GM23338 (cell line): Measurements from ENCODE around the gene ZNF268. TPM values are rescaled to one million over a fixed set of nuclear protein-coding genes. Genes with fewer than 3 reads are reported as not detected.

ENCODE experiments used
- ATAC-seq: fragments of 200-7000 bp; cut with Tn5 transposase; 3 replicates; pipeline ENCODE4 v1.9.1; 2020
- DNase-seq: peaks from one replicate; pipeline ENCODE4 v3.0.0-alpha.2; 2015; ENCODE audit warnings: low spot score
- H2AFZ ChIP-seq: fragments of 200-600 bp; sonication (generic); 2 replicates; pipeline ENCODE4 v1.8.0; 2016; ENCODE audit warnings: antibody characterized with exemption, mild to moderate bottlenecking, moderate library complexity
- H3F3A ChIP-seq: fragments of 200-600 bp; sonication (generic); replicated peaks from 2 replicates; pipeline ENCODE4 v1.8.0; 2017; ENCODE audit warnings: antibody characterized with exemption, mixed run types, low read depth
- H3K27ac ChIP-seq: fragments of 200-600 bp; sonication (generic); 2 replicates; pipeline ENCODE4 v1.6.1; 2016; ENCODE audit warnings: low read depth
- H3K27me3 ChIP-seq: fragments of 200-600 bp; sonication (generic); 2 replicates; pipeline ENCODE4 v1.8.0; 2016; ENCODE audit warnings: mild to moderate bottlenecking, mixed run types, moderate library complexity; ENCODE audit not compliant: insufficient read depth
- H3K36me3 ChIP-seq: fragments of 200-600 bp; sonication (generic); 2 replicates; pipeline ENCODE4 v1.8.0; 2016; ENCODE audit warnings: mild to moderate bottlenecking; ENCODE audit not compliant: insufficient read depth
- H3K4me1 ChIP-seq: fragments of 200-600 bp; sonication (generic); 2 replicates; pipeline ENCODE4 v1.8.0; 2016; ENCODE audit warnings: mild to moderate bottlenecking, moderate library complexity; ENCODE audit not compliant: insufficient read depth
- H3K4me2 ChIP-seq: fragments of 200-600 bp; sonication (generic); 2 replicates; pipeline ENCODE4 v1.7.1; 2017; ENCODE audit warnings: mixed run types
- H3K4me3 ChIP-seq: fragments of 200-600 bp; sonication (generic); 2 replicates; pipeline ENCODE4 v1.6.1; 2016; ENCODE audit warnings: mixed run types
- H3K79me2 ChIP-seq: fragments of 200-600 bp; sonication (generic); replicated peaks from 2 replicates; pipeline ENCODE4 v1.8.0; 2017; ENCODE audit warnings: mild to moderate bottlenecking; ENCODE audit not compliant: insufficient read depth
- H3K9me2 ChIP-seq: fragments of 200-600 bp; sonication (generic); 2 replicates; pipeline ENCODE4 v1.8.0; 2017; ENCODE audit not compliant: insufficient read depth
- H4K20me1 ChIP-seq: fragments of 200-600 bp; sonication (generic); replicated peaks from 2 replicates; pipeline ENCODE4 v1.8.0; 2017; ENCODE audit warnings: mild to moderate bottlenecking; ENCODE audit not compliant: insufficient read depth
- H3K27ac Mint-ChIP-seq: 2 replicates; pipeline ENCODE4 v1.8.0; 2020; ENCODE audit warnings: inconsistent platforms, mild to moderate bottlenecking, moderate library complexity, mixed read lengths
- H3K27me3 Mint-ChIP-seq: 3 replicates; pipeline ENCODE4 v1.8.0; 2022; ENCODE audit warnings: low read depth, mild to moderate bottlenecking, moderate library complexity, mixed read lengths, inconsistent platforms; ENCODE audit not compliant: insufficient read depth, poor library complexity
- H3K36me3 Mint-ChIP-seq: 3 replicates; pipeline ENCODE4 v1.8.0; 2021; ENCODE audit warnings: low read depth, mild to moderate bottlenecking, inconsistent platforms, moderate library complexity, mixed read lengths
- H3K4me1 Mint-ChIP-seq: 3 replicates; pipeline ENCODE4 v1.8.0; 2020; ENCODE audit warnings: mild to moderate bottlenecking, inconsistent platforms, mixed read lengths
- H3K4me3 Mint-ChIP-seq: 3 replicates; pipeline ENCODE4 v1.8.0; 2021; ENCODE audit warnings: moderate library complexity, mild to moderate bottlenecking, inconsistent platforms, mixed read lengths
- H3K9me3 Mint-ChIP-seq: 3 replicates; pipeline ENCODE4 v1.8.0; 2020; ENCODE audit warnings: moderate library complexity, mild to moderate bottlenecking, inconsistent platforms, mixed read lengths
- EZH2 ChIP-seq: fragments of 200-600 bp; sonication (generic); IDR thresholded peaks from one replicate; pipeline ENCODE4 v1.8.0; 2017; ENCODE audit warnings: antibody characterized with exemption, mild to moderate bottlenecking, low read depth; ENCODE audit not compliant: unreplicated experiment
- EZH2phosphoT487 ChIP-seq: fragments of 200-600 bp; sonication (generic); IDR thresholded peaks from one replicate; pipeline ENCODE4 v1.8.1; 2018; ENCODE audit warnings: antibody characterized with exemption; ENCODE audit not compliant: unreplicated experiment
- NANOG ChIP-seq: IDR thresholded peaks from 2 replicates; pipeline ENCODE4 v1.6.1; 2016; ENCODE audit warnings: antibody characterized with exemption, borderline replicate concordance
- polyA plus RNA-seq: library from polyadenylated mRNA; unstranded; fragments of >200 nt; fragmentation: Nextera tagmentation; extraction: Ambion mirVana; gene quantifications from 2 replicates; pipeline ENCODE4 v1.2.1, GENCODE V29; 2016
- total RNA-seq: library from RNA; depleted of rRNA; stranded (reverse); fragments of >200 nt; shearing (Covaris generic); gene quantifications from 2 replicates; pipeline ENCODE4 v1.2.3, GENCODE V29; 2014
- TF ChIP-seq, protein P1 (sequence below), 2 experiments: fragments of 200-600 bp in 1 of 2; sonication (generic) in 1 of 2; conservative IDR thresholded peaks; 2 replicates each; pipeline versions ENCODE4 v1.5.1 to v1.6.1; 2016 to 2017; ENCODE audit warnings: antibody characterized with exemption in 2 of 2, low read depth in 2 of 2, mild to moderate bottlenecking in 2 of 2, moderate library complexity in 1 of 2
- TF ChIP-seq, protein P2 (sequence below): IDR thresholded peaks from 2 replicates; pipeline ENCODE4 v1.6.1; 2016; ENCODE audit warnings: antibody characterized with exemption
- TF ChIP-seq, protein P3 (sequence below): IDR thresholded peaks from one replicate; pipeline ENCODE4 v1.6.1; 2018; ENCODE audit warnings: antibody characterized with exemption; ENCODE audit not compliant: unreplicated experiment

ZNF268 gene
- total and polyA plus RNA-seq, 2 experiments from 2014 or later = 15.1 to 25.2 TPM

DNA sequence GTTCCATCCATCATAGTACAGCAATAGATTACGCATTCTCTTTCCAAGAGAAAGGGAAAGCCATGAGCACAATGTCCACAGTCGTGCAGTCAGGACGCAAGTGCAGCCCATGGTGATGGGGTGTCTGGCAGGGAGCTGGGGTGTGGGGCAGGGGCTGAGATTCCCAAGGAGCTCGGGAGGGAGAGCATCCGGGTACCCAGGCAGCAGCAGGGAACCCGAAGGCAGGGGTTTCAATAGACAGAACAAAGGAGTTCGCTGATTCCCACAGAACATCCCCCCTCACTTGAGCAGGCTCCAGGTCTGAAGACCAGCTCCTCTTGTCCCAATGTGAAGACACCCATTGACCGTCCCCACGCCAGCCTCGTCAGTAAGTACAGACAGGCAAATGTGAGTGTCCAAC lies 40.9 kb downstream of the ZNF268 start (continued):
- TF ChIP-seq, protein P1, sequence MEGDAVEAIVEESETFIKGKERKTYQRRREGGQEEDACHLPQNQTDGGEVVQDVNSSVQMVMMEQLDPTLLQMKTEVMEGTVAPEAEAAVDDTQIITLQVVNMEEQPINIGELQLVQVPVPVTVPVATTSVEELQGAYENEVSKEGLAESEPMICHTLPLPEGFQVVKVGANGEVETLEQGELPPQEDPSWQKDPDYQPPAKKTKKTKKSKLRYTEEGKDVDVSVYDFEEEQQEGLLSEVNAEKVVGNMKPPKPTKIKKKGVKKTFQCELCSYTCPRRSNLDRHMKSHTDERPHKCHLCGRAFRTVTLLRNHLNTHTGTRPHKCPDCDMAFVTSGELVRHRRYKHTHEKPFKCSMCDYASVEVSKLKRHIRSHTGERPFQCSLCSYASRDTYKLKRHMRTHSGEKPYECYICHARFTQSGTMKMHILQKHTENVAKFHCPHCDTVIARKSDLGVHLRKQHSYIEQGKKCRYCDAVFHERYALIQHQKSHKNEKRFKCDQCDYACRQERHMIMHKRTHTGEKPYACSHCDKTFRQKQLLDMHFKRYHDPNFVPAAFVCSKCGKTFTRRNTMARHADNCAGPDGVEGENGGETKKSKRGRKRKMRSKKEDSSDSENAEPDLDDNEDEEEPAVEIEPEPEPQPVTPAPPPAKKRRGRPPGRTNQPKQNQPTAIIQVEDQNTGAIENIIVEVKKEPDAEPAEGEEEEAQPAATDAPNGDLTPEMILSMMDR (conservative IDR thresholded peaks at IDR 0.05; ENCODE audit: low read depth in 2 of 2) = no peak

DNA sequence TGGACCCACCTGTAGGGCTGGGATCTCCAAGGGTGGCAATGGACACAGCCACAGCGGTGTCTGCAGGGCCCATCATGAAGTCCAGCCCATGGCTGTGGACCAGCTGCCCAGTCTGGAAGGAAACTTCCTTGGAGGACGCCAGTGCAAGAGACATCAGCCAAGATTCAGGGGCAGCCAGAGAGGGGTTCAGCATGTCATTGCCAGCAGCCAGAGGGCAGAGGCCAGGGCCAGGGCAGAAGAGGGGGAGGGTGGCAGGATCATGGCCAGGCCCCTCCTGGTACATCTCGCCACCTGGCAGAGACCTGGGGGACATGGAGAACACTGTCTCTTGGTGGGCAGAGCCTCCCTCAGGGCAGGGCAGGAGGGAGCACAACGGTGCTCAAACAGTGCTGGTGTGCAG lies 44.2 kb downstream of the ZNF268 start:
- H3K27me3 Mint-ChIP-seq = peaks cover 9% of the 10 kb centered on the region
- H3K9me3 Mint-ChIP-seq = peaks cover 96% of the 10 kb centered on the region
- peaks cover 39% of the 10 kb centered on the region for H3K36me3 Mint-ChIP-seq

DNA sequence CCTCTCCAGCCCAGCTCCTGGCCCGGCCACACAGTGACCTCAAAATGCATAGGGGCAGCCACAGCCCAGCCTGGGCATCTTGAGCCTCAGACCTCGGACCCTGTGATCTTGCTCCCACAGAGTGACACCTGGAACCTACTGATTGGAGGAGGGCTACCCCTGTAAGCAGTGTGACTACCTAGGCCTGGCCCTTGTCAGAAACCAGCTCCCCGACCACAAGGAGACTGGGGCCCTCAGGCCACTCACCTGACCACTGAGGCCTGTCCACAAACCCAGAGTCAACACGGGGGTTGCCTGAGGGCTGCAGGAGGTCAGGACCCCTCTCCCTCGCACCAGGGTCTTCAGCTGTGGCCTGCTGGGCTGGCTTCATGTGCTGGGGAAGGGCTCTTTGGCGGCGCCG lies 45.4 kb downstream of the ZNF268 start:
- Mint-ChIP-seq H3K4me3 (no peak overlapping the region), H3K27ac (no peak overlapping the region), H3K36me3 (peaks cover 43% of the 10 kb centered on the region), H3K27me3 (peaks cover 9% of the 10 kb centered on the region), H3K4me1 (no peaks in the 10 kb centered on the region), H3K9me3 (peaks cover 98% of the 10 kb centered on the region)
- no peak overlapping the region for H3K4me2 ChIP-seq
- DNase-seq (no peak), ATAC-seq (no peak)
- no peaks in the 10 kb centered on the region for H3K36me3 ChIP-seq
- H3K9me2 ChIP-seq = no peaks in the 10 kb centered on the region
- no peaks in the 10 kb centered on the region for H4K20me1 ChIP-seq
- H3K27ac ChIP-seq = no peak overlapping the region
- H3K79me2 ChIP-seq = no peaks in the 10 kb centered on the region
- no peaks in the 10 kb centered on the region for H3K4me1 ChIP-seq
- no peak overlapping the region for H2AFZ ChIP-seq
- no peak overlapping the region for H3K4me3 ChIP-seq
- H3K27me3 ChIP-seq = no peaks in the 10 kb centered on the region
- no peaks in the 10 kb centered on the region for H3F3A ChIP-seq
- TF ChIP-seq, protein P1 (conservative IDR thresholded peaks at IDR 0.05; ENCODE audit: low read depth in 2 of 2) = no peak
- TF ChIP-seq, protein P2, sequence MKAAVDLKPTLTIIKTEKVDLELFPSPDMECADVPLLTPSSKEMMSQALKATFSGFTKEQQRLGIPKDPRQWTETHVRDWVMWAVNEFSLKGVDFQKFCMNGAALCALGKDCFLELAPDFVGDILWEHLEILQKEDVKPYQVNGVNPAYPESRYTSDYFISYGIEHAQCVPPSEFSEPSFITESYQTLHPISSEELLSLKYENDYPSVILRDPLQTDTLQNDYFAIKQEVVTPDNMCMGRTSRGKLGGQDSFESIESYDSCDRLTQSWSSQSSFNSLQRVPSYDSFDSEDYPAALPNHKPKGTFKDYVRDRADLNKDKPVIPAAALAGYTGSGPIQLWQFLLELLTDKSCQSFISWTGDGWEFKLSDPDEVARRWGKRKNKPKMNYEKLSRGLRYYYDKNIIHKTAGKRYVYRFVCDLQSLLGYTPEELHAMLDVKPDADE = no peak
- TF ChIP-seq, protein P3, sequence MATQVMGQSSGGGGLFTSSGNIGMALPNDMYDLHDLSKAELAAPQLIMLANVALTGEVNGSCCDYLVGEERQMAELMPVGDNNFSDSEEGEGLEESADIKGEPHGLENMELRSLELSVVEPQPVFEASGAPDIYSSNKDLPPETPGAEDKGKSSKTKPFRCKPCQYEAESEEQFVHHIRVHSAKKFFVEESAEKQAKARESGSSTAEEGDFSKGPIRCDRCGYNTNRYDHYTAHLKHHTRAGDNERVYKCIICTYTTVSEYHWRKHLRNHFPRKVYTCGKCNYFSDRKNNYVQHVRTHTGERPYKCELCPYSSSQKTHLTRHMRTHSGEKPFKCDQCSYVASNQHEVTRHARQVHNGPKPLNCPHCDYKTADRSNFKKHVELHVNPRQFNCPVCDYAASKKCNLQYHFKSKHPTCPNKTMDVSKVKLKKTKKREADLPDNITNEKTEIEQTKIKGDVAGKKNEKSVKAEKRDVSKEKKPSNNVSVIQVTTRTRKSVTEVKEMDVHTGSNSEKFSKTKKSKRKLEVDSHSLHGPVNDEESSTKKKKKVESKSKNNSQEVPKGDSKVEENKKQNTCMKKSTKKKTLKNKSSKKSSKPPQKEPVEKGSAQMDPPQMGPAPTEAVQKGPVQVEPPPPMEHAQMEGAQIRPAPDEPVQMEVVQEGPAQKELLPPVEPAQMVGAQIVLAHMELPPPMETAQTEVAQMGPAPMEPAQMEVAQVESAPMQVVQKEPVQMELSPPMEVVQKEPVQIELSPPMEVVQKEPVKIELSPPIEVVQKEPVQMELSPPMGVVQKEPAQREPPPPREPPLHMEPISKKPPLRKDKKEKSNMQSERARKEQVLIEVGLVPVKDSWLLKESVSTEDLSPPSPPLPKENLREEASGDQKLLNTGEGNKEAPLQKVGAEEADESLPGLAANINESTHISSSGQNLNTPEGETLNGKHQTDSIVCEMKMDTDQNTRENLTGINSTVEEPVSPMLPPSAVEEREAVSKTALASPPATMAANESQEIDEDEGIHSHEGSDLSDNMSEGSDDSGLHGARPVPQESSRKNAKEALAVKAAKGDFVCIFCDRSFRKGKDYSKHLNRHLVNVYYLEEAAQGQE = no peak
- TF ChIP-seq NANOG (no peak), EZH2 (no peak)

More for the DNA sequence above, 44.2 kb downstream of the ZNF268 start:
- Histone ChIP-seq H2AFZ (no peak overlapping the region), H3K79me2 (no peaks in the 10 kb centered on the region), H4K20me1 (no peaks in the 10 kb centered on the region), H3K27ac (no peak overlapping the region), H3K4me1 (no peaks in the 10 kb centered on the region), H3K4me3 (no peak overlapping the region), H3K36me3 (no peaks in the 10 kb centered on the region), H3K27me3 (no peaks in the 10 kb centered on the region), H3K4me2 (no peak overlapping the region), H3K9me2 (no peaks in the 10 kb centered on the region), H3F3A (no peaks in the 10 kb centered on the region)
- TF ChIP-seq EZH2phosphoT487 = no peak
- ATAC-seq = no peak
- H3K27ac Mint-ChIP-seq = no peak overlapping the region
- DNase-seq = no peak
- H3K4me1 Mint-ChIP-seq = no peaks in the 10 kb centered on the region
- no peak overlapping the region for H3K4me3 Mint-ChIP-seq
